GF-D8 (cell line): Measurements from ENCODE around the gene COL9A3.

Source experiments
- DNase-seq: peaks from one replicate; lab custom pipeline; 2025; lab: John Stamatoyannopoulos, UW

COL9A3 gene

GRCh38 chr20:62856931-62857619, 40.2 kb downstream of the COL9A3 start:
- DNase-seq, result no peak

DNA sequence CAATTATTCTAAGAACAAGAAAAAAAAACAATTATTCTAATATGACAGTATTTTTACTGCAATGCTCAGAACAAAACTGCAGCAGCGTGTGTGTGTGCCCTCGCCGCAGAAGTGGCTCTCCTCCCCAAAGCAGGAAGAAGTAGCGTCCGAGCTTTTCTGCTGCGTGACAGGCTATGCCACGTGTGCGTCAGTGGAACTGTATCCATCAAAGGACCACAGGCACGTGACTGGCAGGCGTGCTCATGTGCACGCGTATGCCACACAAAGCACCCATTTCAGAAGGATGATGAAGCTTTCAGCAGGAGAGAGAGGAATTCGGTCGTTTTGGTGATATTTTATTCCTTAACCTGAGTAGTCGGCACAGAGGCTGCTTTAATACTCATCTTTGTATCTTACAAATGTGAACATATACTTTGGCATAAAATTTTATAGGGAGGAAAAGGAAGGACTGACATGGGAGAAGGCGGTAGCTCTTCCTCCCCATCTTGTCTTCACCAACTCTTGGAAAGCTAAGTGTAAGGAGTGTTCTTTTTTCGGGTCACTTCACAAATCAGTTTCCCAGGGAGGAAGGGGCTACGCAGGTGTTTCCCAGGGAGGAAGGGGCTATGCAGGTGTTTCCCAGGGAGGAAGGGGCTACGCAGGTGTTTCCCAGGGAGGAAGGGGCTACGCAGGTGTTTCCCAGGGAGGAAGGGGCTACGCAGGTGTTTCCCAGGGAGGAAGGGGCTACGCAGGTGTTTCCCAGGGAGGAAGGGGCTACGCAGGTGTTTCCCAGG, 41.4 kb downstream of the COL9A3 start:
- no peak for DNase-seq

- no peak for DNase-seq
These were observed 42.9 kb downstream of the COL9A3 start for GRCh38 chr20:62859721-62860120.

DNA sequence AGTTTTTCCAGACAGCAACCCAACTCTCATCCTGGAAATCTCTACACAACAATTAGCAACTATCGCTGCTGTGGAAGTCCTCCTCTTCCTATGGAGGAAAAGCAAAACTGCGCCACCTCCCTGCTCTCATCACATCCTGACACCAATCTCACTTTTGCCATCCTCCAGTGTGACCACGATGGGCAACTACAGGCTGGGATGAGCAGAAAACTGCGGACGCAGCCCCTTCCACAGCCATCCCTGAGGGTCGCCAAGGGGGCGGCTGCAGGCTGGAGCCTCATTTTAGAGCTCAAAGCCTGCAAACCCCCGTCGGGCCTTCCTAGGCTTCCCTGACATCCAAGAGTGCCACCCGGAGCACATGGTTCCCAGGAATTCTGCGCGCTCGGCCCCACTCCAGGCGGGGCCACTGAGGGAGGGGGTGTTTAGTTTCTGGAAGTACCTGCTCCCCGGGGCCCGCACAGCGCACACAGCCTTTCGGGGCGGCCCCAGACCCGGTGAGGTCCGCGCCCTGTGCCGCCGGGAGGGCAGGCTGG, 43.6 kb downstream of the COL9A3 start:
- DNase-seq, result peak; percentile 10

- no peak for DNase-seq
These were observed 44.3 kb downstream of the COL9A3 start for GRCh38 chr20:62860924-62861691.

- peak; percentile 46 for DNase-seq
These were observed 45.0 kb downstream of the COL9A3 start, which contains the start of gene TCFL5 for GRCh38 chr20:62861726-62862336. TSS of gene TCFL5 (minus strand) at chr20:62861822. CDS start at chr20:62861670, 152 bp downstream.

DNA sequence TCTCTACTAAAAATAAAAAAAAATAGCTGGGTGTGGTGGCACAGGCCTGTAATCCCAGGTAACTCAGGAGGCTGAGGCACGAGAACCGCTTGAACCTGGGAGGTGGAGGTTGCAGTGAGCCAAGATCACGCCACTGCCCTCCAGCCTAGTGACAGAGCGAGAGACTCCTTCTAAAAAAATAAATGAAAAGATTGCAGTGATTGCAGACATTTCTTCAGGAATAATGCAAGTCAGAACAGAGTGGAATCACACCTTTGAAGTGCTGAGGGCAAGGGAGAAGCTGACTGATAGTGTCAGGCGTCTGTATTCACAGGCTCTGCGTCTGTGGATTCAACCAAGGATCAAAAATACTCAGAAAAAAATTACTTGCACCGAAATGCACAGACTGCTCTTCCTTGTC, 47.4 kb downstream of the COL9A3 start:
- DNase-seq, result no peak

- DNase-seq, result no peak
These were observed 55.5 kb downstream of the COL9A3 start for GRCh38 chr20:62872184-62872847.

DNA sequence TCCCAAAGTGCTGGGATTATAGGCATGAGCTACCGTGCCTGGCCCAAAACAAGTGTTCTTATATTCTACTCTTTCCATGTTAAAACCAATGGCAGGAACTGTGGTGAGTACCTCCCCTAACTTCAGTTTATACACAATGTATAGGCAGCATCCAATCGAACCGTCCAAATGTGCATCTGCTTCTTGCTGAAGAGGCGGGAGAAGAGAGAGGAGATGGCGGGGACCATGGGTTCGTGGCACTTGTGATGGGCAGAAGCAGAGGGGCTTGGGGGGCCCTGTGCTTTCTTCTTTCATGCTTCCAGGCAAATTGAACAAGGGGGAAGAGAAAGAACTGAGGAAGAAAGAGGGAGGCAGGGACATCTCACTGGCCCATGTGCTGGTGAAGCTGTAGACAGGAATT, 56.0 kb downstream of the COL9A3 start:
- no peak for DNase-seq

GRCh38 chr20:62873280-62873679, 56.4 kb downstream of the COL9A3 start:
- no peak for DNase-seq

DNA sequence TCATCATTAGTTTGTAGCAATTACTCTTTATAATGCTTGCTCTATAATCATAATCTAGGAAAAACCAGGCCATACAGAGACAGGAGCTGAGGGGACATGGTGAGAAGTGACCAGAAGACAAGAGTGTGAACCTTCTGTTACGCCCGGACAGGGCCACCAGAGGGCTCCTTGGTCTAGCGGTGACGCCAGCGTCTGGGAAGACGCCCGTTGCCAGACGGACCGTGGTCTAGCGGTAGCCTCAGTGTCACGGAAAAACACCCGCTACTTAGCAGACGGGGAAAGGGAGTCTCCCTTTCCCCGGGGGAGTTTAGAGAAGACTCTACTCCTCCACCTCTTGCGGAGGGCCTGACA, 56.8 kb downstream of the COL9A3 start:
- DNase-seq, result peak; percentile 78

- DNase-seq, result no peak
These were observed 58.1 kb downstream of the COL9A3 start for GRCh38 chr20:62874964-62875344.

DNA sequence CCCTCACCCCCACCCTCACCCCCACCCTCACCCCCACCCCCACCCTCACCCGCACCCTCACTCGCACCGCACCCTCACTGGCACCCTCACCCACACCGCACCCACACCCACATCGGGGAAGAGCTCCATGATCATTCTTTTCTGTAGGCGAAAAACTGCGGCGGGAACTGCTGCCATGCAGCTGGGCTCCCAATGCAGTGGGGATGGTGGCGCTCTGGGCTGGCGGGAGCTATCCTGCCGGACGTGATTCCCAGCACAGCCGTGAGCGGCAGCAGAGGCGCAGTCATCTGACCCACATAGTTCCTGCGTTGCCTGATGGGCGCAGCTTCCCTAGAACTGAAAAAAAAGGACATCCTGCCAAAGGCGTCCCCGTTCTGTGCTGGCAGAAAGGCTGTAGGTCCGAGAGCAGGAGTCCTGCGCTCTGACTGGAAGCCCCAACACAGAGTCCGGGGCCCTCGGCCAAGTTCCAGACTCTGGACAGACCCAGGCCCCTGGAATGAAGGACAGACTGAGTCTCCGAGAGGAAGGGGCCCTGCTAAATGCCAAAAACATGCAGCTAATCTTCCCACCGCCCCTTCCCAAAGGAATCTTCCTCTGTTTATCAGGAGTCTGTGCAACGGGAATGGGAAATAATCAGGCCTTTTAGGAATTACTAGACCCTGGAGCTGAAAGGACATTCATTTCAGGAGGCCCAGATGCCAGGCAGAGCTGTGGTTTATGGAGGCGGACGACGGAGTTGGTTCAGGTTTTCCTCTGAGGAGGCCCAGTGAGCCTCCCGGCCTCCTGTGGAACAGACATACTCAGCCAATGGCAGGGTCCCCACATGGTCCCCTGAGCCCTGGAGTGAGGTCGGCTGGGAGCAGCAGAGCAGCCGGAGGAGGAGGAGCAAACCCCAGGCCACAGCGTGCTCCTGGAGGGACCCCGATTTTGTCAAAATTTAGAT, 58.8 kb downstream of the COL9A3 start:
- DNase-seq, result peak; percentile 39

DNA sequence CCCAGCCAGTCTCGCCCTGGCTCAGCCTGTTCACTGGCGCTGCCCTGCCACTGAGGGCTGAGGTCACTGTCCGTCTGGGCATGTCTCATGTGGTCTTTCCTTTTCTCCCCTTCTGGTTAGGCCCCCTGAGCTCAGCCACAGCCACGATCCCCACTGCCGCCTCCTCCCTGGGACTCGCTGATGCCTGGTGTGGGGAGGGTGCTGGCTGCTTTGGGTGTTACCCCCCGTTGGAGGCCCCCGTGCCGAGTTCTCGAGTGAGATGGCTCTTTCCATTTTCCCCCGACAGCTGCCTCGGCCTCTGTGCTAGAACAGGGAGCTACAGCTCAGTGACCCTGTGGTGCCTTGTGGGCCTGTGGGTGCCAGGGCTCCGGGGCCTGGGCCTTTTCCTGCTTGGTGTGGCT, 59.7 kb downstream of the COL9A3 start:
- no peak for DNase-seq

DNA sequence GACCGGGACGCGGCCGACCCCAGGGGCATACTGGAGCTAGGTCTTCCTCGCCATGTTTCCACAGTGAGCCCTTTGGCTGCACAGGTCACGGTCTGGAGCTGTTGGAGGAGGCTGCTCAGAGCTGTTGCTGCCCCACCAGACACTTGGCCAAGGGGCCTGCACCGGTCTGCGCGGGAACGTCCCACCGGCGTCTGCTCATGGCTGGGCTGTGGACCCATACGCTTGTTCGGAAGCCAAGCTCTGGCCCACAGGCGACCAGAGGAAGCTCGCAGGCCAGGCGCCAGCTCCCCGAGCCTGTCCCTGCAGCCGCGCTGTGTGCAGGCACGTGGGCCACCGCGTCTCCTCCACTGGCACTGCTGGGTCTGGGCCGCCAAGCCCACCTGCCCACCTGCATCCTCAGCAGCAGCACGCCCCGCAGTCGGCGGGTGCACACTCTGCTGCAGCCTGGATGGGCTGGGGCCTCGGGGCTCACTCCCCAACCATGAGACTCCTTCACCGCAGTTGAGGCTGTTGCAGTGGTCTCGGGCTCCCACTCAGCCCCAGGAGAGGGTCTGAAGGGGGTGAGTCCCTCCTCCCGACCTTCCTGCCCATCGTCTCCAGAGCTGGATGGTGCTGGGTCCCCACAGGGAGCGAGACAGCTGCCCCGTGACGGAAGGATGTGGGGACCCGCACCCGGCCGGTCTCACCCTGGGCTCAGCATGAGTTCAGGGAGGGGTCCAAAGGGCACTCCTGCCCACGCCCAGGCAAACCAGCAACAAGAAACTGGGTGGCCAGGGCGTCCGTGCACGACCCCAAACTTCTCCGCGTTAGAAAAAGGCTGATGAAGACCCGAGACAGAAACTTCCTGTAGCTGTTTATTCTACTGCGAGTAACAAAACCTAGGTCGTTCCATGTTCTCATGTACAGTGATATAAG, 60.3 kb downstream of the COL9A3 start:
- DNase-seq, result no peak

DNA sequence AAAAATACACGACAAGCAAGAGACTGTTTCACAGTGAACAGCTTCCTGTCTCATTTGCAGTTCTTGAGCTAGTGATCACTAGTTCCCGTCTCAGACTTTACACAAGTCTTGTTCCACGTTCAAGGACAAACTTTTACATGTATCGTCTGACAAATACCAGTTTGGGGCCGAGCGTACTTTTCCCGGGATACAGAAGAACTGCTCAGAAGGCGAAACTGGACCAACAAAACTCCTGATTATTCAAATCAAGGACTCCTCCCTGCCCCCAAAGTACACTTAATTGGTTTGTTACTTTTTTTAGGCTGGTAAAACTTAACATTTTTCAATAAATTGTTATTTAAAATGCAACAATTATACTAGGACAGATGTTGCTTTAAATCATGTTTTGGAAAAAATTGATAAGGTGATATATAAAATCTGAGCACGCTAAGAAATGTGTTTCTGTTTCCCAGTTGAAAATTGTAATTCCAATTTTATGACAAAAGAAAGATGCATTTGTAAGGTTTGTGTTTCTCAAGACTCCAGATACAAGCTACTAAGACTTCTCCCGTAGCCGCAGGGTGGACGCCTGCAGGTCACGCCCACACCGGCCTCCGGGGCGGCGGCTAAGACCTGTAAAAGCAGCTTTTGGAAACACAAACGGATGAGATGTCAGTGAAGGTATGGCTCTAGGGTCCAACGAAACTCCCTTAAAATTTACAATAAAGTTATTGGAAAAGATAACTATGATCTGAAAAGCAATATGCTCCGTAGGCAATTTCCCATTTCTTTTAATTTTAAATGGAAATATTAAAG, 61.6 kb downstream of the COL9A3 start:
- DNase-seq, result no peak

GRCh38 chr20:62879275-62880146, 62.7 kb downstream of the COL9A3 start:
- DNase-seq, result no peak
